Small intestine (tissue), 16 donors: ENCODE results near the gene TNFSF10. TPM values are rescaled to one million over a fixed set of nuclear protein-coding genes. Genes with fewer than 3 reads are reported as not detected.
"Not testable (repeated sequence)": the region's sequence is repeated elsewhere in the genome, so short reads cannot be mapped to it uniquely, and the experiment has no call there.

Experiments used
- DNase-seq, 2 donors: peaks; one replicate each; pipeline versions ENCODE4 v3.0.0 to v3.0.0-alpha.2; 2013
- FAIRE-seq: peaks from 2 replicates; lab custom pipeline; 2012; peaks lifted over from hg19 to GRCh38; lab: Jason Lieb, UNC
- H3K27ac ChIP-seq, 3 donors: one replicate each; pipeline ENCODE4 v1.5.1; 2013; ENCODE audit warnings: low read length in 2 of 3, mild to moderate bottlenecking in 2 of 3, control low read depth in 1 of 3, inconsistent platforms in 1 of 3, low read depth in 1 of 3, moderate library complexity in 1 of 3
- H3K27me3 ChIP-seq, 3 donors: one replicate each; pipeline ENCODE4 v1.6.1; 2013; ENCODE audit warnings: low read length in 3 of 3, inconsistent platforms in 1 of 3; ENCODE audit not compliant: control insufficient read depth in 3 of 3, insufficient read depth in 3 of 3
- H3K36me3 ChIP-seq, 3 donors: one replicate each; pipeline ENCODE4 v1.6.1; 2013; ENCODE audit warnings: low read length in 3 of 3, inconsistent platforms in 1 of 3, low read depth in 1 of 3, mild to moderate bottlenecking in 1 of 3, moderate library complexity in 1 of 3; ENCODE audit not compliant: control insufficient read depth in 3 of 3, insufficient read depth in 2 of 3
- H3K4me1 ChIP-seq, 3 donors: one replicate each; pipeline ENCODE4 v1.6.1; 2013; ENCODE audit warnings: low read length in 2 of 3, inconsistent platforms in 1 of 3, low read depth in 1 of 3, mild to moderate bottlenecking in 1 of 3, moderate library complexity in 1 of 3; ENCODE audit not compliant: control insufficient read depth in 3 of 3, insufficient read depth in 2 of 3
- H3K4me3 ChIP-seq, 3 donors: one replicate each; pipeline ENCODE4 v1.5.1; 2013; ENCODE audit warnings: low read length in 3 of 3, control low read depth in 1 of 3, inconsistent platforms in 1 of 3, low read depth in 1 of 3, mild to moderate bottlenecking in 1 of 3, moderate library complexity in 1 of 3
- H3K9me3 ChIP-seq, 2 donors: one replicate each; pipeline ENCODE4 v1.6.1; 2013; ENCODE audit warnings: low read depth in 1 of 2, low read length in 1 of 2; ENCODE audit not compliant: control insufficient read depth in 2 of 2, insufficient read depth in 1 of 2
- WGBS, 3 donors: extraction: QIAGEN DNeasy Blood & Tissue Kit; methylation state at CpG; one replicate each; pipeline ENCODE4 v1.1.7; 2013; 5-methylcytosine and 5-hydroxymethylcytosine counted together
- long read RNA-seq, 10 donors: transcript quantifications; one replicate each; lab custom pipeline, GENCODE V29; 2026
- polyA plus RNA-seq, 4 donors: library from polyadenylated mRNA; stranded (reverse) in 3 of 4; unstranded in 1 of 4; fragments of 200-250 nt in 3 of 4; fragments of 120-200 nt in 1 of 4; gene quantifications; one replicate each; pipeline versions ENCODE4 v1.2.1 to v1.2.3, GENCODE V29; 2013
- donor health status: healthy with polysubstance abuse.
- donor health status: control.
- donor health status: control.
- donor health status: Bipolar disorder and iron deficiency.
- donor health status: healthy.

TNFSF10 gene
- polyA plus RNA-seq: 100 to 1,000 TPM in 1 of 4 donors, 10 to 100 TPM in 3; 31.1 to 169 (median 44.3) TPM
- long read RNA-seq, donor 1: 0 reads
- long read RNA-seq, donor 2, transcript TNFSF10-201 (5 exons, 1,953 nt): major isoform, 14 of 16 reads
- long read RNA-seq, donor 2, partial matches to known transcripts: 0 of 16 reads
- long read RNA-seq, donor 2, other reads (novel, unspliced or antisense): 0 of 16 reads
- long read RNA-seq, donor 3, transcript TNFSF10-201 (5 exons, 1,953 nt): major isoform, 11 of 17 reads
- long read RNA-seq, donor 3, partial matches to known transcripts: 5 of 17 reads
- long read RNA-seq, donor 3, other reads (novel, unspliced or antisense): 0 of 17 reads
- long read RNA-seq, donor 4, partial matches to known transcripts: 0 of 1 reads
- long read RNA-seq, donor 4, other reads (novel, unspliced or antisense): 0 of 1 reads
- long read RNA-seq, donor 5, transcript TNFSF10-201 (5 exons, 1,953 nt): major isoform, 5 of 27 reads
- long read RNA-seq, donor 5, partial matches to known transcripts: 21 of 27 reads
- long read RNA-seq, donor 5, other reads (novel, unspliced or antisense): 0 of 27 reads
- long read RNA-seq, donor 6, transcript TNFSF10-201 (5 exons, 1,953 nt): major isoform, 30 of 38 reads
- long read RNA-seq, donor 6, partial matches to known transcripts: 6 of 38 reads
- long read RNA-seq, donor 6, other reads (novel, unspliced or antisense): 0 of 38 reads
- long read RNA-seq, donor 7: 0 reads
- long read RNA-seq, donor 8, partial matches to known transcripts: 0 of 1 reads
- long read RNA-seq, donor 8, other reads (novel, unspliced or antisense): 0 of 1 reads
- long read RNA-seq, donor 9, partial matches to known transcripts: 0 of 4 reads
- long read RNA-seq, donor 9, other reads (novel, unspliced or antisense): 0 of 4 reads
- long read RNA-seq, donor 10, transcript TNFSF10-201 (5 exons, 1,953 nt): major isoform, 22 of 22 reads
- long read RNA-seq, donor 10, partial matches to known transcripts: 0 of 22 reads
- long read RNA-seq, donor 10, other reads (novel, unspliced or antisense): 0 of 22 reads

- peak; percentile 92 to 96 for DNase-seq
- Histone ChIP-seq H3K27ac (peak within 1 kb of the TSS; percentile 82 to 93 (median 88)), H3K36me3 (peaks cover 0 to 5% (median 0%) of the 10 kb centered on the region in 3 donors), H3K4me1 (peaks cover 4 to 16% (median 16%) of the 10 kb centered on the region in 3 donors), H3K4me3 (peak within 1 kb of the TSS; percentile 47 to 68 (median 63)), H3K9me3 (no peaks in the 10 kb centered on the region), H3K27me3 (no peaks in the 10 kb centered on the region)
- FAIRE-seq: no peak
- WGBS, 3 donors: 0 to 8% (median 1%) methylated on average over 9 of the region's 9 CpGs
Observed at GRCh38 chr3:172522871-172523818, at the start of gene TNFSF10. Gene TNFSF10 (minus strand): TSS chr3:172523430. CDS start chr3:172523384, 46 bp downstream.

- Histone ChIP-seq H3K27me3 (no peaks in the 10 kb centered on the region), H3K27ac (no peak overlapping the region), H3K36me3 (no peaks in the 10 kb centered on the region), H3K4me1 (no peaks in the 10 kb centered on the region), H3K9me3 (peaks cover 0 to 4% of the 10 kb centered on the region in 2 donors), H3K4me3 (no peak overlapping the region)
- FAIRE-seq (no peak), DNase-seq (no peak)
- 94 to 95% (median 94%) methylated on average over 4 of the region's 4 CpGs for WGBS, 3 donors
Observed at GRCh38 chr3:172569128-172570008, 46.1 kb upstream of the TNFSF10 start.

DNA sequence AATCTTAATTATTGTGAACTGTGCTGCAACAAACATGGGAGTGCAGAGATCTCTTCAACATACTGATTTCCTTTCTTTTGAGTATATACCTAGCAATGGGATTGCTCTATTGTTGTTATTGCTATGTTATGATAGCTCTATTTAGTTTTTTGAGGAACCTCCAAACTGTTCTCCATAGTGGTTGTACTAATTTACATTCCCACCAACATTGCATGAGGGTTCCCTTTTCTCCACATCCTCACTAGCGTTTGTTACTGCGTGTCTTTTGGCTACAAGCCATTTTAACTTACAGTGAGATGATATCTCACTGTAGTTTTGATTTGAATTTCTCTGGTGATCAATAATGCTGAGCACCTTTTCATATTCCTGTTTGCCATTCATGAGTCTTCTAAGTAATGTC is 45.5 kb upstream of the TNFSF10 start:
- no peak for DNase-seq
- H3K36me3 ChIP-seq: no peaks in the 10 kb centered on the region
- no peak overlapping the region for H3K27ac ChIP-seq
- WGBS, 3 donors: 61 to 80% (median 63%) methylated on average over 2 of the region's 2 CpGs
- no peaks in the 10 kb centered on the region for H3K27me3 ChIP-seq
- peaks cover 0 to 1% (median 1%) of the 10 kb centered on the region in 3 donors for H3K4me1 ChIP-seq
- no peak for FAIRE-seq
- peaks cover 0 to 4% of the 10 kb centered on the region in 2 donors for H3K9me3 ChIP-seq
- no peak overlapping the region for H3K4me3 ChIP-seq

- not testable (repeated sequence) for FAIRE-seq, H3K4me3 ChIP-seq, H3K27me3 ChIP-seq, H3K9me3 ChIP-seq, H3K27ac ChIP-seq, DNase-seq, H3K36me3 ChIP-seq
- 96 to 100% (median 98%) methylated on average over 2 of the region's 2 CpGs for WGBS, 3 donors
- H3K4me1 ChIP-seq: peaks cover 0 to 16% (median 2%) of the 10 kb centered on the region in 3 donors
Observed at GRCh38 chr3:172566785-172567184, 43.6 kb upstream of the TNFSF10 start.

DNA sequence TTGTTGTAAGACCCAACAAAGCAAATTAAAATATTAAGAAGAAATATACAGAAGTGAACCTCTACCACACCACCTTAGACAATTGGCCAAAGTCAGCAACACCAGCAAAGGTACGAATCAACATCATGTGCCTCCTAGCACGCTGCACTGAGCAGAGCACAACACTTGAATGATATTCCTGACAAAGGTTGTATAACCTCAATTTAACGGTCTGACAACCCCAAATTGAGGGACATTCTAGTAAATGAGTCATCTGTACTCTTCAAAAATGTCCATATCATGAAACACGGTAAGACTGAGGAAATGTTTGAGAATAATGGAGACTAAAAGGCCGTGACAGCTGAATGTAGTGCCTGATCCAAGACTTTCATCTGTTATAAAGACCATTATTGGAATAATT is 41.3 kb upstream of the TNFSF10 start:
- DNase-seq (no peak), FAIRE-seq (no peak)
- no peak overlapping the region for H3K4me3 ChIP-seq
- 75 to 89% (median 78%) methylated on average over 5 of the region's 5 CpGs for WGBS, 3 donors
- H3K36me3 ChIP-seq: no peaks in the 10 kb centered on the region
- peaks cover 0 to 16% (median 2%) of the 10 kb centered on the region in 3 donors for H3K4me1 ChIP-seq
- no peaks in the 10 kb centered on the region for H3K27me3 ChIP-seq
- no peak overlapping the region for H3K27ac ChIP-seq
- H3K9me3 ChIP-seq: no peaks in the 10 kb centered on the region

- WGBS, 3 donors: 9 to 11% (median 10%) methylated on average over 8 of the region's 8 CpGs
- Histone ChIP-seq H3K27me3 (no peaks in the 10 kb centered on the region), H3K9me3 (no peaks in the 10 kb centered on the region), H3K4me1 (peaks cover 0 to 16% (median 2%) of the 10 kb centered on the region in 3 donors), H3K4me3 (no peak overlapping the region), H3K27ac (peak overlapping the region; percentile 20 to 77 (median 72)), H3K36me3 (no peaks in the 10 kb centered on the region)
- peak in 1 of 2 donors; percentile 56 for DNase-seq
- no peak for FAIRE-seq
Observed at GRCh38 chr3:172562871-172563865, 39.9 kb upstream of the TNFSF10 start.
